NCI-H460 (cell line): ENCODE results near the gene HOXB2. TPM values are rescaled to one million over a fixed set of nuclear protein-coding genes. Genes with fewer than 3 reads are reported as not detected.
"Not testable (repeated sequence)": the region's sequence is repeated elsewhere in the genome, so short reads cannot be mapped to it uniquely, and the experiment has no call there.

Experiments used
- DNase-seq: peaks from one replicate; pipeline ENCODE4 v3.0.0-alpha.2; 2016; ENCODE audit warnings: low read depth; ENCODE audit errors: extremely low read depth
- total RNA-seq: library from RNA; depleted of rRNA; stranded (reverse); fragments of >200 nt; shearing (Covaris generic); gene quantifications from 2 replicates; pipeline ENCODE4 v1.2.3, GENCODE V29; 2014

The HOXB2 gene
- total RNA-seq, 1 experiment from 2014 or later: not detected

DNA sequence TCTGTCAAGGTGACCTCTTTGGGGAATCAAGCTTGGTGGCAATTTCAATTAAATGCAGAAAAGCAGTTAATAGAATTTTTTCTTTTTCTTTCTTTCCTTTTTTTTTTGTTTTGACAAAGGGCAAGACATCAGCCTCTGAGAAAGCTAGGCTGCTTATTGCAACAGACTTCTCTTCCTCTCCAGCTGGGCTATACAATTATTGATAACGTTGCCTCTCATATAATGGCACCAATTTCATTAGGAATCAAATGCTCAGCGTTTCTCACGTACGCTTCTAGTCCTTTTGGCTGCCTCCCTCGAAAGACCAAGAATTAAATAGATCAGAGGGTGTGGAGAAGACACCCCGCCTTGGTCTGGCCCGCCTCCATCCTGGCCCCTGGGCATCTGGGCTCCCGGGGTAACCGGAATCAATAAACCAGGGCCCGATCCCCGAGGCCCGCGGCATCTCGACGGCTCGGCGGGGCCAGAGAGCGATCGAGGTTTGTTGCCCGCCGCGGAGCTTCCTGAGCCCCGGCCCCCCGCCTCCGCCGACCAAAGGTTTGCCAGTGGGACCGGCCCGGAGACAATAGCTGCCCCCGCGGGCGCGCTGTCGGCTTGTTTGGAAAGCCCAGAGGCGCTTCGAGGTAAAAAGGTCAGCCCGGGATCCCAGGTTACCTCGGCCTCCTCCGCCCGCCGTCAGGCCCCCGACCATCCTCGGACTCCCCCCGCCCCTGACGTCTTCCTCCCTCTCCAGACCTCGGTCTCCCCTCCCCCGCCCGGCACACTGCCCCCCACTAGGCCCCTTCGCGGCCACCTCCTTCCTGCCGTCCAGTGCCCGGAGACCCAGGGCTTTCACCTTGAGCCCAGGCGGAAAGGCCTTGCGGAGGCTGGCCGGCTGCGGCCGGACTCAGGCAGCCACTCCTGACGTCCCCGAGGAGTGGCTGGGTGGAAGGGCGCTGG is 18.0 kb downstream of the HOXB2 start:
- no peak for DNase-seq

DNA sequence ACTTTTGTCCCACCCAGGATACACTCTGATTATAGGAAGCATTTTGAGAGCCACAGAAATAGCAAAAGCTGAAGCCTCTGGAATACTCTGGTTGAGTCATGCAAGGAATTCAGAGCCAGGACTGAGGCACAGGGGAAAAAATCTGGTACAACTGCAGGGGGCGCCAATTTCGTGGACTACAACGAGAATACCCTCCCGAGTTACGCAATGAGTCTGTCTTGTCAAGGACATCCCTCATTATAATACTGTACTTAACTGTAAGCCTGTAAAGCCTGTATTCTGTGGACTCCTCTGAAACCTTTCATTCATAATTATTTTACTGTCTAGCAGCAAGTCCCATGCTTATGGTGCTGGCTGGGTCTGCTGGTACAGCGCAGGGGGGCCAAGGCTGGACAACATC is 21.9 kb downstream of the HOXB2 start:
- DNase-seq: no peak

DNA sequence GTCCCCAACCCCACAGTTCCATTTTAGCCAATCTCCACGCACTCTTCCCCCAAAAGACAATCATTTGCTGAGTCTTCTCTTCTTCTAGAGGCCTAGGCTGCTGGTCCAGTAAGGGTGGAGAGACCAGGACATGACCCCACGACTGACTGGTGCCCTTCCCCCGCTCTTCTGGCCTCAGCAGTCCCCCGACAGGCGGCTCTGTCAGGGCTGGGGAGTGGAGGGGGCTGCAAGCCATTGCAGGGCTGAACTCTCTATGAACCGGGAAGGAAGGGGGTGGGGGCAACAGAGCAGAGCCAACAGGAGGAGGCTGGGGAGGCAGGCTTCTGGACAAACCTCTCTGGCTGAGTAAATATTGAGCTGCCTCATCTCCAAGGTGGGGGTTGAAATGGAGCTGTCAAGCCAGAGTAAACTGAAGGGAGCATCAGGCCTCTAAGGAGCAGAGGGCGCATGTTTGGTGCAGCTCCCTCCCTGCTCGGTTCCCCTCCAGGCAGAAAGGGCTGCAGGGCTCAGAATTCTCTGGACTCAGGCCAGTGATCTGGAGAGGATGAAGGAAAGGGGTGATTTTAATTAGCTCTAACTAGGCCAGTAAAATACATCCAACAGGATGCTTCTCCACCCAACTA is 22.8 kb downstream of the HOXB2 start:
- DNase-seq: no peak

DNA sequence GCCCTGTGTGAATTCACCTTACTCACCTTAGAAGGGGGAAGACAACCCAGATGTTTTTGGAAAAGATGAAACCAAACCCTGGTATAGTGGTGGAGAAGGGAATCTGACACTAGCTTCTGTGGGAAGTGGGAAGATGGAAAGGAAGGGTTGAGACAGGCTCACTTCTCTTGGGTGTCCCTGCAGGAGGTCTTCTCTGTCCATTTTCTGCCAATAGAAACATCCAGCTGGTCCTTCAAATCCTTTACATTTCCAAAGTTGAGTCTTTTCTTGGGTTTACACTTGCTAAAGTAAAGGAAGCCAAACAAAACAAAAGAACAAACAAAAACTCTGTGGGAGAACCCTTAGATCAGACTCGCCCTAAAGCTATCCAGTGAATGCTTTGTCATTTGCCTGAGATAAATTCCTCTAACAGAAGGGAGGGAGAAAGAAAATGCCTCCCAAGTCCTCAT is 24.3 kb downstream of the HOXB2 start:
- DNase-seq: no peak

DNA sequence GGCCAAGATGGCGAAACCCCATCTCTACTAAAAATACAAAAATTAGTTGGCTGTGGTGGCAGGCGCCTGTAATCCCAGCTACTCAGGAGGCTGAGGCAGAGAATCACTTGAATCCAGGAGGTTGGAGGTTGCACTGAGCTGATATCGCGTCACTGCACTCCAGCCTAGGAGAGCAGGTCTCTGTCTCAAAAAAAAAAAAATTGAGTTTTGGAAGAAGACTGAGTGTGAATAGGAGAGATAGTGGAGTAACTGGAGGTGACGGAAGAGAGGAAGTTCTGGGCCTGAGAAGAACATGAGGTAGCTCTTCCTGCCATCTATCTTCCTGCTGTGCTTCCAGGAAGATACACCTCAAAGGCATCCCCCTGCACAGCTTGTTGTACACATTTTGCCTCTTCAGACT is 25.5 kb downstream of the HOXB2 start:
- no peak for DNase-seq

DNA sequence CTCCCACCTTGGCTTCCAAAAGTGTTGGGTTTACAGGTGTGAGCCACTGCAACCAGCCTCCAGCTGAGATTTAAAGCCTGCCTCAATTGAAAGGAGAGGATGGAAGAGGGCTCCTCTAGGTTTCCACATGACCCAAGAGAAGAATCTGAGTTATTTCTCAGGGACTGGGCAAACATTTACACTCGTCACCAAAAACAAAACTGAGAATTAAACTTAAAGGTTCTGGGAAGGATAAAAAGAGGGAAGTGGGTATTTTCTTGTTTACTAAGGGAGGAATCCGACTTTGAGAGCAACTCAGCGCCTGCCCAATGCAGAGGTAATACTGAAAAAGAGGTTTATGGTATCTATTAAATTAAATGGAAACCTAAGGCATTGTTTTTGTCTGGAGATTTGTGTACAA is 27.4 kb downstream of the HOXB2 start:
- DNase-seq: no peak

DNA sequence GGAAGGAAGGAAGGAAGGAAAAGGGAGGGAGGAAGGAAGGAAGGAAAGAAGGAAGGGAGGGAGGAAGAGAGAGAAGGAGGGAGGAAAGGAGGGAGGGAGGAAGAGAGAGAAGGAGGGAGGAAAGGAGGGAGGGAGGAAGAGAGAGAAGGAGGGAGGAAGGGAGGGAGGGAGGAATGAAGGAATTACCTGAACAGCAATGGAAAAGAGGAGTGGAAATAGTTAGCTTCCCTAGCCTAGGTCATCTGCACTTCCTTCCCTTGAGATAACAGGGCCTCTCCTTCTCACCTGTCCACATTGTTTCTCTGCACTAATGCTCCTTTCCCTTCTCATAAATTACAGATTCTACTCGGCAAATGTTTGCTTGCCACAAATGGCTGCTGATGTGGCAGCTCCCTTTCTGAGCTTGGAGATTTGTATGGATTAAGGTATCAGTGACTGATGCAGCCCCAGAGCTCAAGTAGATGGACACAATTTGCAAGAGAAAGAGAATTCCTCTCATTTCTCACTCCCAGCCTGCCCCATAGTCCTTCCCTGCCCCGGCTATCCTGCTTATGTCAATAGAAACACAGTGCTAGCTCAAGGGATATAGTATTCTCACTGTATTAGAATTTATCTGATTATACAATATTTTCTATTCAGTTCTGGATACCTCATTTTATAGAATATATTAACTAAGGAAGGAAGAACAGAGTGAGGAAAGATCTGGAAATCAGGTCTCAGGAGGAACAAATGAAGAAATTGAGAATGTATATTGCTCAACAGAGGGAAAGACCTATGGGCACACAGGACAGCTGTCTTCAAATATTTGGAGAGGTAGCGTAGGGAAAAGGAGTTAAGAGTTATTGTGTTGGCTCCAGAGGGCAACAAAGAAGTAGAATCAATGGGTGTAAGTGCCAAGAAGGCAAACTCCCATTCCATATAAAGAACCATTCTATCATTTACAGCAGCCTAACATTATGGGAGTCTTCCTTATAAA is 28.7 kb downstream of the HOXB2 start:
- no peak for DNase-seq

DNA sequence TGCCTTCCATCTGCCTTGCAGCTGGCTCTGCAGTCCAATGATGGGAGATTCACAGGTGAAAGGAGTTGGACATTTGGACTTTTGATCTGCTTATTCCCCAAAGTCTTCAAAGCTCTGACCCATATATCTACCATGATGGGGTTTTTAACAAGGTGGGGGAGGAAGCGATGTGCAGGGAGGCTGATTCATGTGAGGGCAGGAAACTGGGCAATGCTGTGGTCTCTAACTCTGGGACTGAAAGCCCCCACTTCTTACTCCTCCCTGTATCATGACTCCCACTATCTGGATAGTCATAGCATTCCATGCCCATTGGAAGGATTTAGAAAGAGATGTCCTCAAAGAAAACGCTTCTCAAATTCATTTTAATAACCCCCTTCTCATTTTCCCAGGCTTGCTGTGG is 30.4 kb downstream of the HOXB2 start:
- DNase-seq: no peak

DNA sequence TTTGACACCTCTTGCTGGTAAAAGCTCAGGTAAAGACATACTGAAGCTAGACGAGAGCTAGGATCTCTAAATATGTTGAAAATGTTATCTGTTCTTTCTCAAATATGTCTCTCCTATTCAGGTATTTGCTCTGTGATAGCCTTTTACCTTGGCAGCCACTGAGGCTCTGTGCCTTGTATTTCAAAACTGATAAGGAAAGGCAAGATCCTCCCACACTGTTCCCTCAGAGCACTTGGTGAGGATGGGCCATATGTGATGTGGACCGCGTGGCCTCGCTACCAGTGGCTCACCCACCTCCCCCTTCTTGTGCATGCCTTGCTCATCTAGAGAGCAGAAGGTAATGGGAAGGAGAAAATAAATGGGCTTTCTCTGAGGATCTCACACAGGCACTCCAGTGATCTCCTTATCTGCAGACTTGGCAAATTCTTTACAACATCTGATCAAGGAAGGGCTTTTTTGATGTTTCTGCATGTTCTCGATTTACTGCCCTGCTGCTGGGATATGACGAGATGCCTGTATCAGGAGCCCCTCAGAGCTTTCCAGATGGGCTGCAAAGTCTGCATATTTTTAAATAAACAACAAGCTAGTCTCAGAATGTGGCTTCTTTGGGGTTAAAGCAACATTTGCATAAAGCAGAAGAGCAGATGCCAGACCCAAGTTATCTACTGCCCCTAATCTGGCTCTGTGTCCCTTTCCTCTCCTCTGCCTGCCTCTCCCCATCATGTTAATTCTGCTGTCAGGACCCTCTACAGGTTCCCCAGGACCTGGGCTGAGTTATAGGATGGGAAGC is 31.0 kb downstream of the HOXB2 start:
- DNase-seq: no peak

DNA sequence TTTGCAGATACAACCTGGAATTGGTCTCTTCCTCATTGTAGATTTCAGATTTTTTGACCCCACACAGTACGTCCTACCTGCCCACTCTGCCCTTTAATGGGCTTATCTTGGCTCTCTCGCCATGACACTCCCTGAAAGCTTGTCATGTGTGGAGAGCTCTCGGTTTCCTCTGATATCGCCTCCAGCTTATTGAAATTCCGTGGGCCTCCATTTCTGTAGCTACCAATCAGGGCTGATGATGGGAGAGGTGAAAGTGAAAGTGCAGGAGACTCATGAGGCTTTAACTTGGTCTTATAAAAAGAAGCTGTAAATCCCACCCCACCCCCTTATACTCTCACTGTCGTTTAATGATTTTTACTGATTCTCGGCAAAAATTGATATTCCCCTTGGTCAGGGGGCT is 31.8 kb downstream of the HOXB2 start:
- no peak for DNase-seq

DNA sequence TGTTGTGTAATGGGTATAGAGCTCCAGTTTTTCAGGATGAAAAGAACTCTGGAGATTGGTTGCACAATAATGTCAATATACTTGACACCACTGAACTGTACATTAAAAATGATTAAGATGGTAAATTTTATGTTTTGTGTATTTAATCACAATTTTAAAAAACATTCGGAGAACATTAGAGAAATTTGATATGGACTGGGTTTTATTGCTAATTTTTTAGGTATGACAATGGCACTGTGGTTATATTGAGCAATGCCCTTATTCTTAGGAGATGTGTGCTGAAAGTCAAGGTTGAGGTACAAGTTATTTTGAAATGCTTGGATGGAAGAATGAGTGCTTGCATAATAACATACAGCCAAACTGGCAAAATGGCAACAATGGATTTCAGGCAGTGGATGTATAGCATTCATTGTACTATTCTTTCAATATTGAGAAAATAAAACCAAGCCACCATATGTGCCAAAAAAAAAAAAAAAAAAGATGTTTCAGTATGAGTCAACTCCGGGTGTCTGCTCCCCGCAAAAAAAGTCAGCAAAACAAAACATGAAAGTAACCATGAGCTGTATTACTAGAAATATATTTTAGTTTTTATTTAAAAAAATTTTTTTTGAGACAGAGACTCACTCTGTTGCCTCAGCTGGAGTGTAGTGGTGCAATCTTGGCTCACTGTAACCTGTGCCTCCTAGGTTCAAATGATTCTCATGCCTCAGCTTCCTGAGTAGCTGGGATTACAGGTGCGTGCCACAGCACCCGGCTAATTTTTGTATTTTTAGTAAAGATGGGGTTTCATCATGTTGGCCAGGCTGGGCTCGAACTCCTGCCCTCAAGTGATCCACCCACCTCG is 33.9 kb downstream of the HOXB2 start:
- no peak for DNase-seq

DNA sequence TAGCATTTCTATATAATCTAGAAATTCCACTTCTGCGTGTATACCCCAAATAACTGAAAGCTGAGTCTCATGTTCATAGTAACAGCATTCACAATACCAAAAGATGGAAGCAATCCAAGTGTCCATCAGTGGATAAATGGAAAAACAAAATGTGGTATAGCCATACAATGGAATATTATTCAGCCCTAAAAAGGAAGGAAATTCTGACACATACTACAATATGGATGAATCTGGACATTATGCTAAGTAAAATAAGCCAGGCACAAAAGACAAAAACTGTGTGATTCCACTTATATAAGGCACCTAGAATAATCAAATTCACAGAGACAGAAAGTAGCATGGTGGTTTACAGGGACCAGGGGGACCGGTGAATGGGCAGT is 34.5 kb downstream of the HOXB2 start:
- no peak for DNase-seq

DNA sequence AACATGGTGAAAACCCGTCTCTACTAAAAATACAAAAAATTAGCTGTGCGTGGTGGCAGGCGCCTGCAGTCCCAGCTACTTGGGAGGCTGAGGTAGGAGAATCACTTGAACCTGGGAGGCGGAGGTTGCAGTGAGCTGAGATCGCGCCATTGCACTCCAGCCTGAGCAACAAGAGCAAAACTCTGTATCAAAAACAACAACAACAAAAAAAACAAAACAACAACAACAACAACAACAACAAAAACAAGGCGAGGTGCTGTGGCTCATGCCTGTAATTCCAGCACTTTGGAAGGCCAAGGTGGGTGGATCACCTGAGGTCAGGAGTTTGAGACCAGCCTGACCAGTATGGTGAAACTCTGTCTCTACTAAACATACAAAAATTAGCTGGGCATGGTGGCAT is 35.2 kb downstream of the HOXB2 start:
- DNase-seq: not testable (repeated sequence)

DNA sequence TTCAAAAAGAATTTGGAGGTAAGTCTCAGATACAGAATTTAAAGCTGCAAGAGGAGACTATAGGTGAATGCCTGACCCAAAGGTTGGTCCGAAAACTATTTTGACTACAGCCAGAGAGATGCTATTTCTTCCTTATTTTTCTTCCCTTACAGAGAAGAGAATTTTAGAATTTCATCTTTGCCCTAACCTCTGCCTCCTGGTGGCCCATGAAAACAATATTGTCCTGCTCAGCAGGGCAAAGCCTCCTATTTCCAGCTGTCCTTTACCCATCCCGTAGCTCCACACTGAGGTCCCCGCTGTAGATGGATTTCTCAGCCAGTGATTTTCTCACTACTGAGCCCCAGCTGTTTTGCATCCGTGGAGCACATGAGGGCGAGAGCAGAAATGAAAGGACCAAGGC is 38.7 kb downstream of the HOXB2 start:
- DNase-seq: no peak

DNA sequence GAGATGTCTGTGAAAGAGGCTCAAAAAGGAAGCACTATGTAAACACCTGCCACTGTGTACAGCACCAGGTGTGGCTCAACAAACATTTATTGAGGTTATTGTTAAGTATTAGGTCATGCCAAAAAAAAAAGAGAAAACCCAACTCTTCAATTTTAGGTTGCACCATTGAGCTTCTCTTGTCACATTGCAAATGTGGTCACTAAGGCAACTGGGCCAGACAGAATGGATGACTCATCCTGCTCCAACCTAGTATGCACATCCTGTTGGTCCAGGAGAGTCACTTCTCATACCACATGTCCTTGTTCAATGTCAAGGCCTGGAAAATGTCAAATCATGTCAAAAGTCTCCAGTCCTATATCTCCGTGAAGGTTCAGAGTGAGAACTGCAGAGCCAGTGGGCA is 39.1 kb downstream of the HOXB2 start:
- no peak for DNase-seq

DNA sequence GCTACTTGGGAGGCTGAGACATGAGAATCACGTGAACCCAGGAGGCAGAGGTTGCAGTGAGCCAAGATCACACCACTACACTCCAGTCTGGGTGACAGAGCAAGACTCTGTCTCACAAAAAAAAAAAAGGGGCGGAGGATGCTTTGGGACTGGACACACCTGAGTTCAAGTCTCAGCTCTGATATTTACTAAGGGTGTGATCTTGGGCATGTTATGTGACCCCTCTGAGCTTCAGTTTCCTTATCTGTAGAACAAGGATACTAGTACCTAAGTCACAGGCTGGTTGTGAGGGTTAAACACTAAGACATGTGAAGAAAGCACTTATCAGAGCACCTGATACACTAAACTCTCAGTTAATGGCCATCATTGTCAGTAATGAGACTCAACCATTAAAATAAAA is 40.0 kb downstream of the HOXB2 start:
- no peak for DNase-seq

DNA sequence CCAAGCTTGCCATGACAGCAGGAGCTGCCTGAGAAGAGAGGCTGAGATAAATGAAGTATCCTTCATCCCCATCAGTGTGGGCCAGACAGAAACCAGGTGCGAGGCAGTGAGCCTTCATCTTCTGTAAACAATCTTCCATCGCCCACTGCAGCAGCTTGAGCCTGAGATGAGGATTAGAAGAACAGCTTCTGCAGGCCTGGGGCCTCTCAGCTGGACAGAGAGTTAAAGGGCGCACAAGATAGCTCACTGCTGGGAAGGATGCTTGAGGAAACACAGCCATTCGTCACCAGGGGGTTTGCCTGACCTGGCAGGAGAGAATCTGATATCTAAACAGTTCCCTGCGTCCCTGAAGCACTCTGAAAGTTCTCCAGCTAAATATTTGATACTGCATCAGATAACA is 41.2 kb downstream of the HOXB2 start:
- no peak for DNase-seq

DNA sequence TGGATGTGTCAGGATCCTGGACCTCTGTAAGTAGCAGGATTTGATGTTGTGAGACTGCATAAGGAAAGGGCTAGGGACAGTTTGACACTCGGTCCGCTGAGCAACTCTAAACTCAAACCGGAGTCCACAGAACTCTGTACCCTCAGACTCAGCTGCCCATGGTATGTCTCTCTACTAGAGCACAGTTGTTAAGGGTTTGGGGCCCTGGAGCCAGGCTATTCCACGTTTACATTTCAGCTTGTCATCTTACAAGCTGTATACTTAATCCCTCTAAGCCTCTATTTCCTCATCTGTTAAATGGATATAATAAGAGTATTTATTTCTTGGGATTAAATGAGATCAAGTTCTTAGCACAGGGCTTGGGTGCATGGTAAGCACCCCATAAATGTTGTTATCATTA is 42.0 kb downstream of the HOXB2 start:
- DNase-seq: no peak

DNA sequence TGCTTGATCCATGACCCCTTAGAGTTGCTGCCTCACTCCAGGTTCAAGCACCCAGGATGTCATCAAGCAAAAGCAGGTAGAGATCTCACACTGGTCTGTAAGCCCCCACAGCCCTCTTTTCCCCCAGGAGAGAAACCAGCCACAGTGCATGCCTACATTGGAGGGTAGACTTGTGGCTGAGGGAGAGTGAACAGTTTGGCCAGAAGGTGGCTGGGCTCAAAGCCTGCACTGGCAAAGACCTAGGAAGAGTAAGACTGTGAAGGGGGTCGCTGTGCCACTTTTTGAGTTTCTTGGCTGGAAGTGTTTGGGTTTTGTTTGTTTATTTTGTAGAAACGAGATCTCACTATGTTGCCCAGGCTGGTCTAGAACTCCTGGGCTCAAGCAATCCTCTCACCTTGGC is 42.6 kb downstream of the HOXB2 start:
- DNase-seq: no peak
